Measurements from ENCODE around the gene CTNNBL1.

Gene CTNNBL1

GRCh38 chr20:37816003-37816402 lies 122.2 kb downstream of the CTNNBL1 start:
- DNase-seq (ENCODE audit: low spot score) = no peak

GRCh38 chr20:37816726-37817125 lies 122.9 kb downstream of the CTNNBL1 start:
- no peak for DNase-seq (ENCODE audit: low spot score)

DNA sequence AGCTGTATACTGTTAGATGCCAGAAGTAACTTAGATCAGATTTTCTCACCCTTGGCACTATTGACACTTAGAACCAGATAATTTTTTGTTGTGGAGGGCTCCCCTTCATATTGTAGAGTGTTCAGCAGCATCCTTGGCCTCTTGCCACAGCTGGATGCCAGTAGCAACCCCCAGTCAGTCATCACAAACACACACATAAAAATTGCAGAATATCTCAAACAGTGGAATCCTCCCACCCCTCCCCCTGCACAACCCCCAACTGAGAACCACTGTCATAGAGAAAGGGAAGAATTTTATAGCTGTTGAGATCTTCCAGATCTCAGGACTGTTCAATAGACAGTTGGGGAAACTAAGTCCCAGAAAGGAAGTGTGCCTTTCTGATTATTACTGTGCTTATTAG lies 127.9 kb downstream of the CTNNBL1 start:
- no peak for DNase-seq (ENCODE audit: low spot score)

GRCh38 chr20:37822141-37822601 lies 128.3 kb downstream of the CTNNBL1 start:
- DNase-seq (ENCODE audit: low spot score) = no peak

DNA sequence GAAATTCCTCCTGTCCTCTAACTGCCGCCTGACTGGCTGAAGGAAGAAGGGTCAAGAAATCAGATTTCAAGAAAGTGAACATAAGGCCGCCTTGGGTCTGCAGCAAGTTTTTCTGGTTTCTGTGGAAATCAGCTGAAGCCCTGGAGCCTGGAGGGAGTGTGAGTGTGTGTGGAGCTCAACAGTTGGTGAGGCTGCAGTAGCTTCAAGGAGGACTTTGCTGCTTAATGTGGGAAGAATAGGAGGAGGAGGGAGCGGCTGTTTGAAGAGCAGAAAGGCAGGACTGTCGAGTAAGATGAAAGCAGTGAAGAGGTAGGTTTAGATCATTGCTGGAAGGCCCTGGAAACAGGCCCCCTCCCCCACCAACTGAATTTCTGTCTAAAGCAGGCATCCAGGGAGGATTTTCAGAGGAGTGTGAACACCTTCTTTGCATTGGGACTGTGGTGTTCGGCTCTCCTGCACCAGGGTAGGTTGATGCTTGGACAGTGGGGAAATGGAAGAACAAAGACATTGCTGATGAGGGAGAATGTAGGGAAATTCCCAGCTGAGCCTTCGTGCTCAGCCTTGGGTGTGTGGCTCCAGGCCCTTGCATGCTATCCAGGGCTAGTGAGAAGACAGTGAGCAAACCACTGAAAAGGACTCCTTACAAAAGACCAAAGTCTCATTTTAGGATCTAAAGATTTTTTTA lies 129.6 kb downstream of the CTNNBL1 start:
- DNase-seq (ENCODE audit: low spot score) = no peak

DNA sequence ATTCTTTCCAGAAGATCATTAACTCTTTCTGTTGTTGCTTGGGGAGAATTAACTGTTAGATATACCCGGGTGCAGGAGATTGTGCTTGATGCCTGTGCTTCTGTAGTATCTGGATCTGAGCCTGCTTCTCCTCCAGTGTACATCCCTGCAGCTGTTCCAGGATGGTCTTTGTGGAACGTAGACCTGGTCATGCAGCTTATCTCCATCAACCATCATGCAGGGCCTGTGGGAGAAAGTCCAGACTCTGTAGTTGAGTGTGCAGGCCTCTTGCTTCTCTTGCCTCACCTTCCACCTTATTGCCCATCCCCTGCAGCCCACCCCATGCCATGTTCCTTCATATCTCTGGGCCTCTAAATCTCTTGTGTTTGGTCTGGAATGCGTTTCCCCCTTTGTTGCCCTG lies 133.8 kb downstream of the CTNNBL1 start:
- DNase-seq (ENCODE audit: low spot score) = no peak

DNA sequence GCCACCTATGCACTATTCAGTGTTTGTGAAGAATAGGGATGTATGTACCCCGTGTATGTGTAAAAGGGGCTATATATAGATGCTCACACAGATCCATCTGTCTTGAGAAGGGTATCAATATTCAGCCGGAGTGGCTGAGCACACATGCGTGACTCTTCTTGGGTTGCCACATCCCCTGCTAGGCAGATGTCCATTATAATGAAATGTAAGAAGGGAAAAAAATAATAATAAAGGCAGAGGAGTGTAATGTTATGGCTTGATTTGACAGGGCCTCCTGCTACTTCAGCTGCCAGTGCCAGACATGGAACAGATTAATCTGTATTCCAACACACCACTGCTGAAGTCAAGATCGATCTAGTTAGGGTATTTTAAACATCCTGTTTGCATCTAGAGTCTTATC lies 134.9 kb downstream of the CTNNBL1 start:
- no peak for DNase-seq (ENCODE audit: low spot score)

DNA sequence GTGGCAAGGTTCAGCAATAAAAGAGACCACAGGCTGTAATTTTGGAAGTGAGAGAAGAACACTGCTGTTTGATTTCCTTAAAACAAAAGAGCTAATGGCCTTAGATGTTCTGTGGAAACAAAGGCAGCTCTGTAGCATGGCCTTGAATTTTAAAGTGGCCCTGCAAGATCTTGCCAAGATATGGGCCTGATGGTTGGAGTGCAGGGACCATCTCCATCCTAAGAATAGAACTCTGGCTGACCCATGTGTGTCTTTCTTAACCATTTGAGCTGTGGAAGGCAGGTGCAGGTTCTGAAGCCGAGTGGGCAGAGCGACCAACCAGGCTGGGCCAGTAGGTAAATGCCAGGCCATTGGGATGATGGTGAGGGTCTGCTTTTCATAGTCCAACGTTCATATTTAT lies 135.3 kb downstream of the CTNNBL1 start:
- DNase-seq (ENCODE audit: low spot score) = no peak

- no peak for DNase-seq (ENCODE audit: low spot score)
Measured at GRCh38 chr20:37833221-37833896, 139.5 kb downstream of the CTNNBL1 start.

GRCh38 chr20:37836926-37837325 lies 143.1 kb downstream of the CTNNBL1 start:
- no peak for DNase-seq (ENCODE audit: low spot score)

- DNase-seq (ENCODE audit: low spot score) = no peak
Measured at GRCh38 chr20:37837924-37838323, 144.1 kb downstream of the CTNNBL1 start.

DNA sequence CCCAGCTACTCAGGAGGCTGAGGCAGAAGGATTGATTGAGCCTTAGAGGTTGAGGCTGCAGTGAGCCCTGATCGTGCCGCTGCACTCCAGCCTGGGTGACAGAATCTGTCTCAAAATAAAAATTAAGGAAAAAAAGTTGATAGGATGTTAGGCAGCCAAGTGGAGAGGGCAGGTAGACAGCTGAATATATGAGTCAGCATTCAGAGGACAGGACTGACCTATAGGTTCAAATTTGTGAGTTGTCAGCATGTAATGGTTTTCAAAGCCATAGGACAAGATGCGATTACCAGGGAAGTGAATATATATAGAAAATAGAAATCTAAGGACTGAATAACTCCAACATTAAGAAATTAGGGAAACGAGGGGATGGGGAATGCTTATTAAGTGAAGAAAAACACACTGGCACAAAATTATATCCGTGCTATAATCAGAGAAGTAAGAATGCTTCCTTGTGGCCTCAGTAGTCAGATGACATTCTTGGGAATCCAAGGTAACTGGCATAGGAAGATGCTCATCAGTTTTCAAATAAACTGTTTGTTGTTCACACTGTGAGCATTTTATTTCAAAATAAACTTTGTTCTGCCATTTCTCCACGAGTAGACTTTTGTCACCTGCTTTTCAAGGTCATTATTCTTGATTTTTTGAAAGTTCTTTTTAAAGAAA lies 145.1 kb downstream of the CTNNBL1 start:
- DNase-seq (ENCODE audit: low spot score) = no peak

DNA sequence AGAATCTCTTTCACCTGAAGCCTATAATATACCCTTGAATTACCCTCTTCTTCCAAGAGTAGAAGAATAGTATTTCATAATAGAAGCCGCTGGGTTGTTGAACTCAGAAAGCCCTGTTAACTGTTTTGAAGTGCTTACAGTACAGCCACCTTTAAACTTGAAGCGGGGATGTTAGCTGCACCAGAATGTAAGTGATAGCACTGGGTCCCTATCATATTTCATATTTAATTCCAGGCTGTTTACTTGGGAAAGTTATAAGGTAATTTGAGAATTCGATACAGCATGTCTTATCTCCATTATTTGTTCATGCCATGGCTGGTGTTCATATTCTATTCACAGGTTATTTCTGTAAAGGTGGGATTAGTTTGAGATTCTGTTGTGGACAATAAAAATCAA lies 145.6 kb downstream of the CTNNBL1 start:
- DNase-seq (ENCODE audit: low spot score) = no peak

GRCh38 chr20:37839955-37840354 lies 146.1 kb downstream of the CTNNBL1 start:
- DNase-seq (ENCODE audit: low spot score) = no peak

- no peak for DNase-seq (ENCODE audit: low spot score)
Measured at GRCh38 chr20:37841389-37841788, 147.6 kb downstream of the CTNNBL1 start.

- no peak for DNase-seq (ENCODE audit: low spot score)
Measured at GRCh38 chr20:37841971-37842370, 148.1 kb downstream of the CTNNBL1 start.

- no peak for DNase-seq (ENCODE audit: low spot score)
Measured at GRCh38 chr20:37845241-37845681, 151.4 kb downstream of the CTNNBL1 start.

- no peak for DNase-seq (ENCODE audit: low spot score)
Measured at GRCh38 chr20:37845878-37846277, 152.0 kb downstream of the CTNNBL1 start.

DNA sequence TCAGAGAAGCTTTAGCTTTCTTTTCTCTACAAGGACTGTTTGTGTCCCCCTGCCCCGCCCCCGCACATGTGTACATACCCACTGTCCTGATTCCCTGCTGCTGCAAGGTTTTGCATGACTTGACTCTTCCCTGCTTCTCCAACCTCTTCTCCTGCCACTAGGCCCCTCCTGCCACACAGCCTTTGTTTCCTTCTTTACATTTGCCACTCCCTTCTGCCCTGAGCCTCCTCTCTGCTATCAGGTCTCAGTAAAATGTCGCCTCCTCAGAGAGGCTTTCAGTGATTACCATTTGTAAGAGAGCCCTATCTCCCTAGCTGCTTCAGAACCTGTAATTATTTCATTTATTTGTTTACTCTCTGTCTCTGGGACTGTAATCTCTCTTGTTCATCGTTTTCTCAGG lies 152.7 kb downstream of the CTNNBL1 start:
- DNase-seq (ENCODE audit: low spot score) = no peak

DNA sequence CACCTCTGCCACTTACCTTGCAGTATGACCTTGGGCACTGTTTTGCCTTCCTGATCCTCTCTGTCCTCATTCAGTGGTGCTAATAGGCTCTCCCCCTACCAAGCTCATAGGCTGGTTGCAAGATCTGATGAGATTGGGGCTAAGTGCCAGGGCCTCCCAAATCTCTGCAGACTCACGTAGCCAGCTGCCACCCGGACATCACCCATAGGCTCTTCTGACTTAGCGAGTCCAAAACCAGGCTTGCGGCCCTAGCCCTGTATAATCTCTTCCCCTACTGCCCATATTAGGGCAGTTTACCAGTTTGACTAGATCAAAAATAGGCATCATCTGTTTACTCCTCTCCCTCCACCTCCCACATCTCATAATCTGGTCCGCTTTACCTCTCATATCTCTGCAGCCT lies 154.9 kb downstream of the CTNNBL1 start:
- no peak for DNase-seq (ENCODE audit: low spot score)

DNA sequence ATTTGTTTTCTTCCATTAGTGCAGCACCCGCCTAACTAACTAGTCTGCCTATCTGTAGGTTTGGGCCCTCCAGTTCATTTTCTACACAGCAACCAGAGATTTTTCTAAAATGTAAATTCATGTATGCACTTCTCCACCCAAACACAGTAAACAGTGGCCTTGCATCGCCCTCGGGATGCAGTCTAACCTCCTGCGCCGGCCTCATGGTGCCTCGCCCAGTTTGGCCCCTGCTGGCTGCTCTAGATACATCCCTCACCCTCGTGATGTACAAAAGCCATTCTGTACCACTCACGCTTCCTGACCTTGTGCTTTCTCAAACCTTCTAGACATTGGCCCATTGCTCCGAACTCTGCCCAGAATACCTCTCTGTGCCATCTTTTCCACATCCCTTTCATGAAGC lies 155.3 kb downstream of the CTNNBL1 start:
- no peak for DNase-seq (ENCODE audit: low spot score)

DNA sequence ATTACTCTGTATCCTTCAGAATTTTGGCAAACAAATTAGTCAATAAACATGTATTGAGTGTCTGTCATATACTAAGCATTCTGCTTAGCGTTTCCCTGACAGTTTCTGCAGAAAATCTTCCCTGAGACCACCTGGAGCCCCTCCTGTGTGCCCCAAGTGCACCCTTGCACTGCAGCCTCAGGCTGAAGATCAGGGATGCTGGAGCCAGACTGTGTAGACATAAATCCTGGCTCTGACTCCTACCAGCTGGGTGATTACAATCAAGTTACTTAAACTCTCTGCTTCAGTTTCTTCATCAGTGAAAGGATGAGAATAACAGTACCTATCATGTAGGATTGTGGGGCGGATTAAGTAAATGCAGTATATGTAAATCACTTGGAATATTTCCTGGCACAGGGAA lies 155.7 kb downstream of the CTNNBL1 start:
- DNase-seq (ENCODE audit: low spot score) = no peak

- DNase-seq (ENCODE audit: low spot score) = no peak
Measured at GRCh38 chr20:37850036-37850592, 156.3 kb downstream of the CTNNBL1 start.
